ENCODE results near the gene ERG. TPM values are rescaled to one million over a fixed set of nuclear protein-coding genes. Genes with fewer than 3 reads are reported as not detected.

ERG gene
- total RNA-seq, 2 donors from 2014 or later: 2.5 to 6.7 TPM

DNA sequence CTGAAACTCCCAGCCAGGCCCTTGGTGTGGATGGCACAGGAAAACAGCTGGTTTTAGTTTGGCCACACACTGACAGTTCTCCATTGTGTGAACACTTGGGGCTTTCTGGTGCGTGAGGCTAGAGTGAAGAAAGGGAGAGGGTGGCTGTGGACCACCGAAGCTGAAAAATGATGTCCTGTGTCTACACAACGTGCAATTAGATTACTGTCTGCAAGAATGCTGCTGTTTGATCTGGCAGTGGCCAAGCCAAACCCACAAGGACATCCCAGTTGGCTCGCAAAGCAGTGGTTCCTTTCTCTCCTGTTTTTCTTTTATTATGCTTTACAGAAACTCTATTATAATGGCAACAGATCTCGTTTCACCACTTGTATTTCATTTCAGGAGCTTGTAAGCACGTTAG is 58.9 kb downstream of the ERG start:
- no peaks in the 10 kb centered on the region for H3K27me3 ChIP-seq
- no peak for DNase-seq
- no peak overlapping the region for H3K9ac ChIP-seq (ENCODE audit: low read depth in 2 of 2, low read length in 2 of 2)
- H3K36me3 ChIP-seq: no peaks in the 10 kb centered on the region
- no peaks in the 10 kb centered on the region for H3K4me1 ChIP-seq
- no peaks in the 10 kb centered on the region for H3K9me3 ChIP-seq
- intact Hi-C loops (cut with DNase I): no loop called here
- no peak overlapping the region for H3K4me3 ChIP-seq
- TF ChIP-seq, protein P1, sequence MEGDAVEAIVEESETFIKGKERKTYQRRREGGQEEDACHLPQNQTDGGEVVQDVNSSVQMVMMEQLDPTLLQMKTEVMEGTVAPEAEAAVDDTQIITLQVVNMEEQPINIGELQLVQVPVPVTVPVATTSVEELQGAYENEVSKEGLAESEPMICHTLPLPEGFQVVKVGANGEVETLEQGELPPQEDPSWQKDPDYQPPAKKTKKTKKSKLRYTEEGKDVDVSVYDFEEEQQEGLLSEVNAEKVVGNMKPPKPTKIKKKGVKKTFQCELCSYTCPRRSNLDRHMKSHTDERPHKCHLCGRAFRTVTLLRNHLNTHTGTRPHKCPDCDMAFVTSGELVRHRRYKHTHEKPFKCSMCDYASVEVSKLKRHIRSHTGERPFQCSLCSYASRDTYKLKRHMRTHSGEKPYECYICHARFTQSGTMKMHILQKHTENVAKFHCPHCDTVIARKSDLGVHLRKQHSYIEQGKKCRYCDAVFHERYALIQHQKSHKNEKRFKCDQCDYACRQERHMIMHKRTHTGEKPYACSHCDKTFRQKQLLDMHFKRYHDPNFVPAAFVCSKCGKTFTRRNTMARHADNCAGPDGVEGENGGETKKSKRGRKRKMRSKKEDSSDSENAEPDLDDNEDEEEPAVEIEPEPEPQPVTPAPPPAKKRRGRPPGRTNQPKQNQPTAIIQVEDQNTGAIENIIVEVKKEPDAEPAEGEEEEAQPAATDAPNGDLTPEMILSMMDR (IDR thresholded peaks at IDR 0.05): no peak
- no peak overlapping the region for H3K27ac ChIP-seq

DNA sequence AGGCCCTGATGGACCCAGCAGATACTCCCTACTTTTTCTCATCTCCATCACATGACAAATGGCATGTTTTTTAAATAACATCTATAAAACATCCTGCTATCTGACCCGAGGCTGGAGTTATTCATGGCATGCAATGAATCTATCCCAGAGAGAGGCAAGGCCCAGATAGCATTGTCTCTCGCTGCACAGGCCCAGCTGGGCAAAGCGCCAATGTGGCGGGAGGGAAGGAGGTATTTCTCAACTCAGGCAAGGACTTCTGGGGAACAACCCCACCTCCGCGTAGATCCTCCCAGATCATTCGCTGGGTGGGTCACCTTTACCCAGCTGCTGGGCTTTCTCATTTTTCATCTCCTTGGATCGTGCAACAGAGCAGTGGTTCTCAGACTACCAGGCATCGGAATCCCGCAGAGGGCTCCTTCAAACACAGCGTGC is 59.8 kb downstream of the ERG start:
- Histone ChIP-seq H3K27ac (no peak overlapping the region), H3K4me3 (no peak overlapping the region), H3K9ac (ENCODE audit: low read depth in 2 of 2, low read length in 2 of 2) (no peak overlapping the region), H3K27me3 (no peaks in the 10 kb centered on the region), H3K4me1 (no peaks in the 10 kb centered on the region), H3K9me3 (no peaks in the 10 kb centered on the region), H3K36me3 (no peaks in the 10 kb centered on the region)
- intact Hi-C loops (cut with DNase I): no loop called here
- DNase-seq: no peak
- TF ChIP-seq, protein P1 (IDR thresholded peaks at IDR 0.05): no peak

DNA sequence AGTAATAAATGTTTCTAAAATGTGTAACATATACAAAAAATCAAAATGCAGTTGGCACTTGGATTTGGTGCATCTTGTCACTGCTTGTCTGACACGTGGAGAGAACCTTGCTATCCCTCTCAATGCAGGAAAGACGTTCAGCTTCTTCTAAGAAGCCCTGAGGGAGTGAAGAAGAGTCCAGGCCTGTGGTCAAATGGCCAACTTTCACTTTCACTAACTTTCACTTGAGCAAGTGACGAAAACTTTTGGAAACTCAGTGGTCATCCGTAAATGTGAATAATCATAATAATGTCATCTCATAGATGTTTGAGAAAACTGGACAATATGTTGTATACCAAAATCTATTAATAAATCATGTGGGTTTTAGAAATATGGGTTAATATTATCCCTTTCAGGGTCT is 61.9 kb downstream of the ERG start:
- intact Hi-C loops (cut with DNase I): no loop called here
- Histone ChIP-seq H3K27me3 (no peaks in the 10 kb centered on the region), H3K9me3 (no peaks in the 10 kb centered on the region), H3K4me1 (no peaks in the 10 kb centered on the region), H3K27ac (no peak overlapping the region), H3K9ac (ENCODE audit: low read depth in 2 of 2, low read length in 2 of 2) (no peak overlapping the region), H3K36me3 (no peaks in the 10 kb centered on the region), H3K4me3 (no peak overlapping the region)
- no peak for DNase-seq
- TF ChIP-seq, protein P1 (IDR thresholded peaks at IDR 0.05): no peak

DNA sequence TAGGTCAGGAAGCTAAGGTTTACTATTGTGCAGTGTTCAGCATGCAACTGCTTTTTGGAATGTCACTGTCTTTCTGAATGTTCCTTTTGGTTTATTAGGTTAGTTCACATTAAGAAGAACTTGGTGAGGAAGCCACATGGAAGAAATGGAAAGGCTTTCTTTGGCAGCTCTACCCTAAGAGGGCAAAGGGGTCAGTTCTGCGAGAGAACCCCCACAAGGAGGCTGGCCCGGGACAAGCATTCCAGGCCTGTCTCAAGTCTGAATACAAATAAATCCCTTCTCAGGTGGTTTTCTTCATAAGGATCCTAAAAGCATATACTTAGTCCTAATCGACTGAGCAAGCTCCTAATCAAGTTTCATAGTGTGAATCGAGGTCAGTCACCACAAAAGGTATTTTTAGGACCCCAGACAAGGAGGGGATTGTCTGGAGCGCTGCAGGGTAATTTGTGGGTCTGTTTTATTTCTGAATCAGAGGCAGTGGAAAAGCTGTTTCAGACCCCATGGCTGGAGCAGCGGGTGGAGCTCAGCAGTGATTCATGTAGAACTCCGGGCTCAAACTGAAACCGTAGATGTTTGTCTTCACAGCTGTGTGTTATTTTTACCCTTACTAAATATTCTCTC is 63.3 kb downstream of the ERG start:
- Histone ChIP-seq H3K36me3 (no peaks in the 10 kb centered on the region), H3K4me3 (no peak overlapping the region), H3K27me3 (no peaks in the 10 kb centered on the region), H3K9me3 (no peaks in the 10 kb centered on the region), H3K9ac (ENCODE audit: low read depth in 2 of 2, low read length in 2 of 2) (no peak overlapping the region), H3K4me1 (no peaks in the 10 kb centered on the region), H3K27ac (no peak overlapping the region)
- intact Hi-C loops (cut with DNase I): no loop called here
- TF ChIP-seq, protein P1 (IDR thresholded peaks at IDR 0.05): no peak
- DNase-seq: no peak

DNA sequence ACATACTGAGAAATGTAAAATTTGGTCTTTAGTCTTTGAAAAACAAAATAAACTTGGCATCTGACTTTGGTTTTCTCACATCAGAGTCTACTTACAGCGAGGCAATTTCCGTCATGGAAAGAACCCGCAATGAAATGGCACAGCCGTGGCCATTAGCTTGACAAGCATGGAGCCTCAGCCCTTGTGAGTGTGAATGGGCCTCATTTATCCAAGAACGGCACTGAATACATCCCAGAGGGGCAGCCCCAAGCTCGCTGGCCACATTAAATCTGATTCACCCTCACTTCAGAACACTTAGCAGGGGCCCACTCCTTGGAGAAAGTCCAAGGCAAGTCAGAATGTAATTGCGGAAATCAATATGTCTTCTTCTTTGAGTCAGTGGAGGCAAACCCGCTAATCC is 64.8 kb downstream of the ERG start:
- DNase-seq: no peak
- intact Hi-C loops (cut with DNase I): no loop called here
- Histone ChIP-seq H3K4me3 (no peak overlapping the region), H3K27ac (no peak overlapping the region), H3K4me1 (no peaks in the 10 kb centered on the region), H3K9me3 (no peaks in the 10 kb centered on the region), H3K9ac (ENCODE audit: low read depth in 2 of 2, low read length in 2 of 2) (no peak overlapping the region), H3K27me3 (no peaks in the 10 kb centered on the region), H3K36me3 (no peaks in the 10 kb centered on the region)
- TF ChIP-seq, protein P1 (IDR thresholded peaks at IDR 0.05): no peak

All from colonic mucosa (tissue), 4 donors.